Omental fat pad (tissue), 4 donors: ENCODE results near the gene NME5. TPM values are rescaled to one million over a fixed set of nuclear protein-coding genes. Genes with fewer than 3 reads are reported as not detected.

Source experiments
- ATAC-seq: fragments of 150-250 bp; one replicate; pipeline ENCODE4 v1.9.1; 2016; ENCODE audit warnings: mild to moderate bottlenecking, moderate library complexity; ENCODE audit not compliant: low FRiP score
- DNase-seq: peaks from one replicate; pipeline ENCODE4 v3.0.0-alpha.2; 2019; ENCODE audit warnings: low spot score
- small RNA-seq: library from RNA; depleted of rRNA; stranded (forward); fragments of <200 nt; gene quantifications from one replicate; pipeline ENCODE3, GENCODE V24; 2016
- total RNA-seq, 4 donors: library from RNA; depleted of rRNA; stranded (reverse); fragments of >200 nt; gene quantifications; one replicate each; pipeline ENCODE4 v1.1.0, GENCODE V29; 2016
- TF ChIP-seq, protein P1 (sequence below), 3 donors: fragments of 450-650 bp; IDR thresholded peaks; one replicate each; pipeline ENCODE4 v1.5.1; 2016 to 2017; ENCODE audit warnings: antibody characterized with exemption in 3 of 3, mild to moderate bottlenecking in 3 of 3, moderate library complexity in 2 of 3

The NME5 gene
- total RNA-seq, 4 donors from 2014 or later, result 0.36 to 2.3 (median 0.75) TPM; not detected in 1

DNA sequence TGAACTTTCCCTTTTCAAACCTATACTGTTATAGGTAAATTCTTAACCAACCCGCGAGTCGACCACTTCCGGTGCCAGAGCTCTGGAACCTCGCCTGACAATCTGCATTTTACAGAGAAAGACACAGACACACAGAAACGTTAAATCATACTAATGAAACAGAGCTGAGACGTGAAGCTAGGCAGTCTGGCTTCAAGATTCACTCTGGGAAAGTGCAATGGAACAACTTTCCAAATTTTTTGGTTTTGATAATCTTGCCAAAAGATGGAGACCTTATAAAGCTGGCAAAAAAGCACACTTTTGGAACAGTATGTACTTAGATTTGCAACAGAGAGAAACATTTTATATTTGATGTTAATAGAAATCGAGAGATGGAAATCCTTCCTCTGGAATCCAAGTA lies 71.3 kb downstream of the NME5 start:
- DNase-seq, result no peak
- ATAC-seq, result no peak

More for the DNA sequence above, 71.3 kb downstream of the NME5 start:
- TF ChIP-seq, protein P1, sequence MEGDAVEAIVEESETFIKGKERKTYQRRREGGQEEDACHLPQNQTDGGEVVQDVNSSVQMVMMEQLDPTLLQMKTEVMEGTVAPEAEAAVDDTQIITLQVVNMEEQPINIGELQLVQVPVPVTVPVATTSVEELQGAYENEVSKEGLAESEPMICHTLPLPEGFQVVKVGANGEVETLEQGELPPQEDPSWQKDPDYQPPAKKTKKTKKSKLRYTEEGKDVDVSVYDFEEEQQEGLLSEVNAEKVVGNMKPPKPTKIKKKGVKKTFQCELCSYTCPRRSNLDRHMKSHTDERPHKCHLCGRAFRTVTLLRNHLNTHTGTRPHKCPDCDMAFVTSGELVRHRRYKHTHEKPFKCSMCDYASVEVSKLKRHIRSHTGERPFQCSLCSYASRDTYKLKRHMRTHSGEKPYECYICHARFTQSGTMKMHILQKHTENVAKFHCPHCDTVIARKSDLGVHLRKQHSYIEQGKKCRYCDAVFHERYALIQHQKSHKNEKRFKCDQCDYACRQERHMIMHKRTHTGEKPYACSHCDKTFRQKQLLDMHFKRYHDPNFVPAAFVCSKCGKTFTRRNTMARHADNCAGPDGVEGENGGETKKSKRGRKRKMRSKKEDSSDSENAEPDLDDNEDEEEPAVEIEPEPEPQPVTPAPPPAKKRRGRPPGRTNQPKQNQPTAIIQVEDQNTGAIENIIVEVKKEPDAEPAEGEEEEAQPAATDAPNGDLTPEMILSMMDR (IDR thresholded peaks at IDR 0.05), result no peak

Small RNA genes lying within 50 kb of the gene (small RNA-seq; reads per million reads assigned to genes)
- gene RNU6-1148P (not detected), gene RNU6-460P (not detected), gene RNU6-888P (not detected)

Other genes starting within 250 kb of the NME5 start
- not detected for gene PKD2L2, start 250.0 kb downstream of the NME5 start, total RNA-seq
- 10 to 100 TPM; 30.0 to 37.1 (median 33.6) TPM for gene FAM13B, start 106.3 kb downstream of the NME5 start, total RNA-seq
- gene WNT8A, start 55.4 kb downstream of the NME5 start, total RNA-seq, result not detected
- 10 to 100 TPM; 25.0 to 49.2 (median 29.0) TPM for gene BRD8, start 39.2 kb upstream of the NME5 start, total RNA-seq
- gene KIF20A, start 39.7 kb upstream of the NME5 start, total RNA-seq, result 1 to 10 TPM in 2 of 4 donors, under 1 TPM in 1, not detected in 1; 0.37 to 3.2 (median 3.0) TPM
- gene CDC23, start 73.9 kb upstream of the NME5 start, total RNA-seq, result 10 to 100 TPM; 11.6 to 16.3 (median 14.5) TPM
- 1 to 10 TPM in 1 of 4 donors, not detected in 3; 1.3 TPM for gene GFRA3, start 135.2 kb upstream of the NME5 start, total RNA-seq
- under 1 TPM in 2 of 4 donors, not detected in 2; 0.56 to 0.72 TPM for gene CDC25C, start 192.4 kb upstream of the NME5 start, total RNA-seq
- gene FAM53C, start 198.8 kb upstream of the NME5 start, total RNA-seq, result 10 to 100 TPM; 21.9 to 38.7 (median 25.3) TPM
- gene KDM3B, start 213.3 kb upstream of the NME5 start, total RNA-seq, result 10 to 100 TPM; 47.6 to 66.2 (median 54.1) TPM